ENCODE results near the gene KAT2A.
"Not testable (repeated sequence)": the region's sequence is repeated elsewhere in the genome, so short reads cannot be mapped to it uniquely, and the experiment has no call there.

The KAT2A gene

DNA sequence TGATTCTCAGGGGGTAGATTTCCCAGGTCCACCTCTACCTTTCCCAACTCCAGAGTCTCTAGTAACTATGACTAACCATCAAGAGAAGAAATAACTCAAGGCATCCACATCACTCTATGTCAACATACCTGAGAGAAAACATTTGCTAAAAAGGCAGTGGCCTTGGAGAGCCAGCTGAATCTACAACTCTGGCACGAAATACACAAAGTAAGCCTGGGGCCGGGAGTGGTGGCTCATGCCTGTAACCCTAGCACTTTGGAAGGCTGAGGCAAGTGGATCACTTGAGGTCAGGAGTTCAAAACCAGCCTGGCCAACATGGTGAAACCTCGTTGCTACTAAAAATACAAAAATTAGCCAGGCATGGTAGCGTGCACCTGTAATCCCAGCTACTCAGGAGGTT, 22.0 kb upstream of the KAT2A start:
- H3K9me3 Mint-ChIP-seq; ATAC-seq (ENCODE audit: low read depth); H3K4me3 Mint-ChIP-seq; DNase-seq (ENCODE audit: low spot score in 2 of 2); H3K27ac Mint-ChIP-seq; H3K27me3 Mint-ChIP-seq: not testable (repeated sequence)
- H3K4me1 Mint-ChIP-seq = peaks cover 19% of the 10 kb centered on the region
- peaks cover 17% of the 10 kb centered on the region for H3K36me3 Mint-ChIP-seq

DNA sequence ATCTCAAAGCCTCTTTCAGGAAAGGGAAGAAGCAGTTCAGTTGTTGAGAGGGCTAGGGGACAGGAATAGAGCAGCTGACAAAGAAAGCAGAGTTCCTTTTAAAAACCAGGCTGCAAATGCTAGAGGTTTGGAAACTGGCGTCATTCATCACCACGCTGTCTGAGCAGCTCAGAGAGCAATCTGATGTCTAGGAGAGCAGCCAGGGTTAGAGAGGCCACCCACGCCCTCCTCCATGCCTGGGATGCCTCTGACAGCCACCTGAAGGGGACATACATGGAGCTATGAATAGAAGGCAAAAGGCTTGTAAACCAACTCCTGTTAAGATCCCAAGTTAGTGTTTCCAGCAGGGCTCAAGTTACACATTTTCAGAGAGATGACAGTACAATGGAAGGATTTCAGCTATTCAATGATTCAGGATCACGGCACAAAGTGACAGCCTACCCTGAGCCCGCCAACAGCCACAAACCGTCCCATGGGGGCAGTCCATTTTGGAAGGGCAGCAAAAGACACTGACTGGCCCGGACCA, 21.3 kb upstream of the KAT2A start:
- H3K27ac Mint-ChIP-seq = no peak overlapping the region
- no peaks in the 10 kb centered on the region for H3K9me3 Mint-ChIP-seq
- ATAC-seq (ENCODE audit: low read depth) = no peak
- peaks cover 15% of the 10 kb centered on the region for H3K36me3 Mint-ChIP-seq
- DNase-seq (ENCODE audit: low spot score in 2 of 2) = no peak
- peaks cover 20% of the 10 kb centered on the region for H3K4me1 Mint-ChIP-seq
- no peak overlapping the region for H3K4me3 Mint-ChIP-seq
- no peaks in the 10 kb centered on the region for H3K27me3 Mint-ChIP-seq

DNA sequence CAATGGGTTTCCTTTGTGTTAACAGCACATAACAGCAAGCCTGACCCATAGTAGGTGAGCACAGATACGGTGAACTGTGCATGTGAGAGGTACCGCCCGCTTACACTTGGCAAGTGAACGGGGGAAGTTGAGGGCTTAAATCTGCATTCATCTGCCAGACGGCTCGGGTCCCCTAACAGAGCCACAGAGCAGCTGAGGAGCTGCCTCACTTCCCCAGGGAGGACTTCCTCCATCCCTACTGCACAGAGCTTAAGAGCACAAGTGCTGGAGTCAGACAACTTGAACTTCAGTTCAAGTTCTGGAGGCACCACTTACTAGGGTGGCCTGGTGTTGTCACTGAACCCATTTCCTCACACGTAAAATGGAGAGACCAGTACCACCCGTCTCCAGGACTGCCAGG, 20.2 kb upstream of the KAT2A start:
- ATAC-seq (ENCODE audit: low read depth) (no peak), DNase-seq (ENCODE audit: low spot score in 2 of 2) (no peak)
- Mint-ChIP-seq H3K4me3 (no peak overlapping the region), H3K9me3 (no peaks in the 10 kb centered on the region), H3K27me3 (no peaks in the 10 kb centered on the region), H3K36me3 (peaks cover 11% of the 10 kb centered on the region), H3K27ac (no peak overlapping the region), H3K4me1 (peaks cover 20% of the 10 kb centered on the region)

DNA sequence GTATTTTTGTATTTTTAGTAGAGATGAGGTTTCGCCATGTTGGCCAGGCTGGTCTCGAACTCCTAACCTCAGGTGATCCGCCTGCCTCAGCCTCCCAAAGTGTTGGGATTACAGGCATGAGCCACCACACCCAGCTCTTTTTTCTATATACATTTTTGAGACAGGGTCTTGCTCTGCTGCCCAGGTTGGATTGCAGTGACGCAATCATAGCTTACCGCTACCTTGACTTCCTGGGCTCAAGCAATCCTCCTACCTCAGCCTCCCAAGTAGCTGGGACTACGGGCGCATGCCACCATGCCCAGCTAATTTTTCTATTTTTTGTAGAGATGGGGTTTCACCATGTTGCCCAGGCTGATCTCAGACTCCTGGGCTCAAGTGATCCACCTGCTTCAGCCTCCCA, 19.5 kb upstream of the KAT2A start:
- Mint-ChIP-seq H3K4me1 (peaks cover 26% of the 10 kb centered on the region), H3K36me3 (peaks cover 14% of the 10 kb centered on the region)
- not testable (repeated sequence) for H3K9me3 Mint-ChIP-seq; H3K27ac Mint-ChIP-seq; H3K4me3 Mint-ChIP-seq; DNase-seq (ENCODE audit: low spot score in 2 of 2); ATAC-seq (ENCODE audit: low read depth); H3K27me3 Mint-ChIP-seq

DNA sequence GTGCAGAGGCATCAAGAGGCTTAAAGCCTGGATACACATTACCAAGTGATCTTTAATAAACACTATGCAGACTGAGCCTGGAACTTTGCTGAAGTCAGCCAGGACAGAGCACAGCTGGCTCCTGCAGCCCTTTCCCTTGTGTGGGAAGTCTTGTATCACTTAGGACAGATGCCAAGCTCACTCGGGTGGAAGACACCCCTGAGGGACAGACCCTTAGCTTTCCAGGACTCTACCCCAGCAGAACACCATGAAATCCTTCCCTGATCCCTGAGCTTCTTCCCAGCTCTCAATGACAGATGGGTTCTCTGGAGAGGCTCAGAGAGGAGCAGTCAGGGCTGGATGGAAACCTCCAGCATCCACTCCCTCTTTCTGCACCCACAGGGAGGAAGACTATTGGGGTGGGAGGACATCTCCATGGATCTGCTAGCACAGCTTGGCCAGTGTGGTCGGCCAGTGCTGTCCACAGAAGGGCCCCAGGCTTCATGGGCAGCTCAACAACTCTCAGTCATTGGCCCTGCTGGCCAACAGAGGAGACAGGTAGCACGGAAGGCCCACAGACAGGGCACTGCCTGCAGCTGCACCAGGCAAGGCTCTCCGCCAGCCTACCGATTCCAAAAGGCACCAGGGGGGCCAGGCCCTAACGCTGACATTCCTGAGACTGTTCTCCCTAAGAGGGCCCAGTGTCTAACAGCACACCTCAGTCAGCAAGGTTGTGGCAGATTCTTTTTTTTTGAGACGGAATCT, 17.8 kb upstream of the KAT2A start:
- H3K4me3 Mint-ChIP-seq = no peak overlapping the region
- no peaks in the 10 kb centered on the region for H3K9me3 Mint-ChIP-seq
- ATAC-seq (ENCODE audit: low read depth) (no peak), DNase-seq (ENCODE audit: low spot score in 2 of 2) (no peak)
- H3K36me3 Mint-ChIP-seq = peaks cover 14% of the 10 kb centered on the region
- H3K4me1 Mint-ChIP-seq = peaks cover 28% of the 10 kb centered on the region
- no peaks in the 10 kb centered on the region for H3K27me3 Mint-ChIP-seq
- H3K27ac Mint-ChIP-seq = no peak overlapping the region

DNA sequence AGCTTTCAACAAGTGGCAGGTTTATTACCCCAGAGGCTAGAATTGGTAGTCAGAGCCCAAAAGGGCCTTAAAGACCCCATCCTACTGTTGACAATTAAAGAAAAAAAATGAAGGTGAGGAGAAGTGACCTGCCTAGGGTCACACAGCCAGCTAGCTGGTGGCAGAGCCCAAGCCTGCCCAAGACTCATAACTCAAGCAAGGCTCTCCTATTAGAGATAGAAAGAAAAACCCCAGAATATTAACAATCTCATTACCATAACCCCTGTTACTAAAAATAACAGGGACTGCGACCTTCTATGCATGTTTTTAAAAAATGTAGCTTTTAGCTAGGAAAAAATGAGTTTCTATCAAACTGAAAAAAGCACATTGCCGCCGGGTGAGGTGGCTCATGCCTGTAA, 15.5 kb upstream of the KAT2A start:
- ATAC-seq (ENCODE audit: low read depth) = no peak
- H3K27me3 Mint-ChIP-seq = no peaks in the 10 kb centered on the region
- no peak for DNase-seq (ENCODE audit: low spot score in 2 of 2)
- no peaks in the 10 kb centered on the region for H3K9me3 Mint-ChIP-seq
- H3K4me1 Mint-ChIP-seq = peaks cover 43% of the 10 kb centered on the region
- no peak overlapping the region for H3K4me3 Mint-ChIP-seq
- peak overlapping the region; percentile 75 for H3K27ac Mint-ChIP-seq
- peaks cover 7% of the 10 kb centered on the region for H3K36me3 Mint-ChIP-seq

DNA sequence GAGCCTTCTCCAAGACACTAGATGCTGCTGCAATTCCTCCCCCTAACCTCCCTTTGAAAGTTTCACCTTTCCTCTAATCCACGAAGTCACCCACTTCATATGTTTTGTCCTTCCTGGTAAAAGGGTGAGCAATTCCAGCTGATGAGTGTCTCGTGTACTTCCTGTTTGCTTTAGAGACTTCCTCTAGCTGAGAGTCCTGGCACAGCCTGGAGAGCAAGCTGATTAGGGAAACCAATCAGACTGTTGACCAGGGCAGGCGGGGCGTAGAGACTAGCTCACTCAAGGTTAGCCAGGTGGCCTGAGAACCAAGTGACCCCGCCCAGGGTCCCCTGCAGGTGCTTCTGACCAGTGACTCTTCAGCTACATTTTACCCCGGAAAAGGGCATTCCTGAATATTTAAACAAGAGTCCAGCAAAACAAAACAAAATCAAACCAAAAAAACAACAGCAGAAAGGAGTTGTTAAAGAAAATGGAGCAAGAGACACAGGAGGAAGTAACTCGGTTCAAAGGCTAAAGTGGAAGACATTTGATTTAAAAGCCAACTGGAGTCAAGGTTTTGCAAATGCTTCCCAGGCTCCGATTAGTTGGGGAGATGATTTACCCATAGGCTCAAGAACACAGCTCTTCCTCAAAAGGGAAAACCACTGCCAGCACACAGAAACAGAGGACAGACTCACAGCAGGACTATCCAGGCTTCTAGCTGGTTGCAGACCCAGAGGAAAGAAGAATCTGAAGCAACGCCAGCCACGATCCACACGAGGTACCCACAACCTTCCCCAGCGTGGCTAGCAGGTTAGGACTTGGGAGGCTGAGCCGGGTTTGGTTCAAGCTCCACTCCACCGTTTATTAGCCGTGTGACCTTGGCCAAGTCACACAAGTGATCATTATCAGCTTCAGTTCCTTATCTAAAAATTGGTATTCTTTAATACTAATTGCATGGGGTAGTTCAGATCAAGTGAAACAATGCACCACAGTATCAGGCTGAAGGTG, 14.8 kb upstream of the KAT2A start:
- Mint-ChIP-seq H3K36me3 (peaks cover 8% of the 10 kb centered on the region), H3K27ac (peak overlapping the region; percentile 75), H3K4me3 (peak overlapping the region; percentile 47), H3K27me3 (no peaks in the 10 kb centered on the region), H3K9me3 (no peaks in the 10 kb centered on the region), H3K4me1 (peaks cover 42% of the 10 kb centered on the region)
- DNase-seq (ENCODE audit: low spot score in 2 of 2) (no peak), ATAC-seq (ENCODE audit: low read depth) (no peak)

DNA sequence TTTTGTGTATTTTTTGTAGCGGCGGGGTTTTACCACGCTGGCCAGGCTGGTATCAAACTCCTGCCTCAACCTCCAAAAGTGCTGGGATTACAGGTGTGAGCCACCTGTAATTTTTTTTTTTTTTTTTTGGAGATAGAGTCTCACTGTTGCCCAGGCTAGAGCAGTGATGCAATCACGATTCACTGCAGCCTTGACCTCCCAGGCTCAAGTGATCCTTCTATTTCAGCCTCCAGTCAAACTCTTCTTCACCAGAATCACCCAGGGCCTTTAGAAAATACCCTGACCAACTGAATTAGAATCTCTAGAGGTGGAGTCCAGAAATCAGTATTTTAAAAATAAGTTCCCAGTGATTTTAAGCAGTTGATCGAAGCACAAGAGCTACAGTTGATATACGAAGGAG, 14.0 kb upstream of the KAT2A start:
- H3K9me3 Mint-ChIP-seq = no peaks in the 10 kb centered on the region
- peak overlapping the region; percentile 75 for H3K27ac Mint-ChIP-seq
- no peak overlapping the region for H3K4me3 Mint-ChIP-seq
- H3K4me1 Mint-ChIP-seq = peaks cover 47% of the 10 kb centered on the region
- ATAC-seq (ENCODE audit: low read depth) (no peak), DNase-seq (ENCODE audit: low spot score in 2 of 2) (no peak)
- H3K36me3 Mint-ChIP-seq = peaks cover 11% of the 10 kb centered on the region
- H3K27me3 Mint-ChIP-seq = no peaks in the 10 kb centered on the region

DNA sequence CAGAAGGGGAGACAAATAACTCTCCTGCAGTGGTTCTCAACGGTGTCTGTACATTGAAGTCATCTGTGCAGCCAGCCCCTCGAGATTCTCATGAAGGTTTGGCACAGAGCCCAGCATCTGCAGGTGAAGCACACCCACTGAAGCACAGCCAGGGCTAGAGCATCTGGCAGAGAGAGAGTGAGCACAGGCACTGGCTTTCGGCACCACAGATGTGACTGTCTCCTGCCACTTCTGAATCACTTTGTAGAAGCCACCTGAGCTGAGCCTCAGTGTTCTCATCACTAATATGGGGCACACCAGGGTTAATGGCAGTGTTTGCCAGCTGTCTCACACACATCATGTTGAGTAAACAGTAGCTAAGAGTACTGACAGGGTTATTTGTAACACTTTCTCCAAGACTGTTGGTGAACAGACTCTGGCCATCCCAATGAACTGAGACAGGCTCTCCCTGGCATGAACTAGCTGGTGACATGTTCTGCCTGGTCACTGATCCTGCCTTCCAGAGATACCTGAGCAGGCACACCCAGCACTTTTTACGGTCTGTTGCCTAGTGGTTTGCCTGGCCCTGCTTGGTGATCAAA, 12.4 kb upstream of the KAT2A start:
- ATAC-seq (ENCODE audit: low read depth) = peak; percentile 94
- Mint-ChIP-seq H3K4me3 (peak overlapping the region; percentile 41), H3K27ac (peak overlapping the region; percentile 77), H3K36me3 (peaks cover 12% of the 10 kb centered on the region), H3K9me3 (no peaks in the 10 kb centered on the region), H3K27me3 (no peaks in the 10 kb centered on the region), H3K4me1 (peaks cover 45% of the 10 kb centered on the region)
- peak; percentile 63 to 73 for DNase-seq (ENCODE audit: low spot score in 2 of 2)

DNA sequence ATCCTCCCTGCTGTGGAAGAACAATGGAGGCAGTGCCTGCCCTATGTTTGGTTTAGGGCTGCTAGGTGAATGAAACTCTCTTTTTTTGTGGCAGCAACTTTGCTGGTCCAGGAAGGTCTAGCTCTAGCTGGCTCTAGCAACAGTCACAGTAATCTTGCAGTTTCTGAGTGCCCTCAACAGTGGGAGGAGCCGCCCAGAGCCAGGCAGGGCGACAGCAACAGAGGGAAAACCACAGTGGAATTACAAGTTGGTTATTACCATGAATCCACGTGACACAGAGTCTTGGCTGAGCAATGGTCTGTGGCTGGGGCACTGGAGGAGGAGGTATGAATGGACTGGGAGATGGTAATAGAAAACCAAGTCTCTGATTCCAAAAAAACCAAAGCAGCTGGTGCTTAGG, 11.8 kb upstream of the KAT2A start:
- peaks cover 17% of the 10 kb centered on the region for H3K36me3 Mint-ChIP-seq
- H3K27ac Mint-ChIP-seq = peak overlapping the region; percentile 77
- no peak for DNase-seq (ENCODE audit: low spot score in 2 of 2)
- ATAC-seq (ENCODE audit: low read depth) = peak; percentile 38
- H3K4me3 Mint-ChIP-seq = peak overlapping the region; percentile 41
- H3K9me3 Mint-ChIP-seq = no peaks in the 10 kb centered on the region
- peaks cover 42% of the 10 kb centered on the region for H3K4me1 Mint-ChIP-seq
- H3K27me3 Mint-ChIP-seq = no peaks in the 10 kb centered on the region

DNA sequence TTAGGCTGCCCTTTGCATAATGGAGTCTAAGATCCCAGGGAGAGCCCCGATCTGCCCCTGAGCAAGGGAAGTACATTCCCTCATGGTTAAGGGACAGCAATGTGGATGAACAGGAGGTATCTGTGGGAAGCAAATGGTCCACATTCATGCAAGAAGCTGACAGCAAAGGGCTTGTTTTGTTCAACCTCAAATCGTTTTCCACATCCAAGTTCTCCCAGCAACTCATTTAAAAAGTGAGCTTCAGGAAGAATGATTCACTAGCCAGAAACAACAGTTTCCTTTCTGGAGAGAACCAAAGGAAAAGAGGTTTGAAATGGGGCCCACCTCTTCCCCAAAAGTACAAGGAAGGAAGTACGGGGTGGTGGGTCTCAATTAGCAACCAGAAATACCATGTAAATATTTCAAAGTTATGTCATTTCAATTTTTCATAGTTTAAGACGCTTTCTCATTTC, 10.8 kb upstream of the KAT2A start:
- Mint-ChIP-seq H3K4me3 (peak overlapping the region; percentile 44), H3K36me3 (peaks cover 20% of the 10 kb centered on the region), H3K4me1 (peaks cover 41% of the 10 kb centered on the region), H3K9me3 (no peaks in the 10 kb centered on the region), H3K27ac (peak overlapping the region; percentile 77), H3K27me3 (no peaks in the 10 kb centered on the region)
- DNase-seq (ENCODE audit: low spot score in 2 of 2) (no peak), ATAC-seq (ENCODE audit: low read depth) (no peak)

DNA sequence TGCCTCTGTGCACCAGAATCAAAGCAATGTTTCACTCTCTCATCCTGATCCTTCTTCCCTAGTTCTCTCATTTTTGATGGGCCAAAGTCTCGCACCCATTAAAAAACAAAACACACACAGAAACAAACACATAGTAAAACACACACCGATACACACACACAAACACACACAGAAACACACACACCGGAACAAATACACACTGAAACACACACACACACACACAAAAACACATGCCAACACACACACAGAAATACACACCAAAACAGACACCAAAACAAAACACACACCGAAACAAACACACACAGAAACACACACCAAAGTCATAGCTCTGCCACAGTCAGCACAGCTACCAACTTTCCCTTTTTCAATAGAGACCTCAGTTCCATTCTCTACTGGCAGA, 10.1 kb upstream of the KAT2A start:
- peaks cover 23% of the 10 kb centered on the region for H3K36me3 Mint-ChIP-seq
- ATAC-seq (ENCODE audit: low read depth) (no peak), DNase-seq (ENCODE audit: low spot score in 2 of 2) (no peak)
- H3K4me1 Mint-ChIP-seq = peaks cover 36% of the 10 kb centered on the region
- H3K27ac Mint-ChIP-seq = peak overlapping the region; percentile 83
- H3K27me3 Mint-ChIP-seq = no peaks in the 10 kb centered on the region
- no peaks in the 10 kb centered on the region for H3K9me3 Mint-ChIP-seq
- H3K4me3 Mint-ChIP-seq = no peak overlapping the region

DNA sequence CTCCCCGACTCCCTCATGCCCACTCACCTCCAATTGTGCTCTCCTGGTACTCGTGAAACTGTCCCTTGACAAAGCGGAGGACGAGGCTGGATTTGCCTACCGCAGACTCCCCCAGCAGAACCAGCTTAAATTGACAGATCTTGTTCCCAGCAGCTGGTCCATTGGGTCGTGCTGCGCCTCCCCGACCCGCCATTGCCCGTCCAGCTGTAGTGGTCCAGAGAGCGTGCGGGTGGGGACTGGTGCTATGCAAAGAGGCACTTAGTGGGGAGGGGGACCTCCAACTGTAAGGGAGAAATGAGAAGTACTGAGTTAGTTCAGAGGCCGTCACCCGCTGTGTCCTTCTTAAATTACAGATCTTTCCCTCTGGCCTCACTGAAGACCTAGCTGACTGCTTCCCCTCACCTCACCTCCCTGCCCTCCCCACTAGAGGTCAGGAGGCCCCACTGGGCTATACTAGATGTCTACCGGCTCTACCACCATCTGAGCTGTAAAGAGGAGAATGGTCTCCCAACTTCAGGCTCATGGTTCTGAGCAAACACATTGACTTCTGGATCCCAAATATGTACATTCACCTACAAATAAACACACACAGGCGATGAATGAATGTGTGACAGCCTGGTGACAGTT, 9.3 kb upstream of the KAT2A start:
- H3K27ac Mint-ChIP-seq = peak overlapping the region; percentile 40
- H3K27me3 Mint-ChIP-seq = no peaks in the 10 kb centered on the region
- no peak for DNase-seq (ENCODE audit: low spot score in 2 of 2)
- H3K9me3 Mint-ChIP-seq = no peaks in the 10 kb centered on the region
- no peak overlapping the region for H3K4me3 Mint-ChIP-seq
- peaks cover 29% of the 10 kb centered on the region for H3K4me1 Mint-ChIP-seq
- ATAC-seq (ENCODE audit: low read depth) = no peak
- H3K36me3 Mint-ChIP-seq = peaks cover 26% of the 10 kb centered on the region
